Panc1 (cell line): ENCODE results near the gene CSMD2. TPM values are rescaled to one million over a fixed set of nuclear protein-coding genes. Genes with fewer than 3 reads are reported as not detected.

Experiments used
- ATAC-seq: fragments of 200-7000 bp; cut with Tn5 transposase; 2 replicates; pipeline ENCODE4 v1.9.1; 2020; ENCODE audit warnings: mild to moderate bottlenecking, moderate library complexity
- BruUV-seq: library from RNA; stranded (reverse); fragments of 400-500 nt; replicated peaks from 2 replicates; lab custom pipeline; 2021; lab: Mats Ljungman, UMichigan
- CTCF ChIA-PET: fragments of 300-600 bp; sonication (Branson Sonifier 250); formaldehyde crosslinking; loops from one replicate; lab custom pipeline; 2022; ENCODE audit warnings: antibody characterized with exemption; lab: Charles Lee
- POLR2A ChIA-PET: fragments of 300-600 bp; sonication (Branson Sonifier 250); formaldehyde crosslinking; loops from one replicate; lab custom pipeline; 2022; ENCODE audit warnings: antibody characterized with exemption; lab: Charles Lee
- DNase-seq: peaks from one replicate; pipeline ENCODE4 v3.0.0-alpha.2; 2010; ENCODE audit warnings: low read depth, low spot score
- H3K27ac ChIP-seq: 2 replicates; pipeline ENCODE4 v1.5.1; 2011; ENCODE audit warnings: mild to moderate bottlenecking, low read length, inconsistent platforms
- H3K27me3 ChIP-seq: fragments of 200-500 bp; sonication (Bioruptor generic); 2 replicates; pipeline ENCODE4 v1.6.0; 2014; ENCODE audit warnings: low read length, inconsistent platforms; ENCODE audit not compliant: control insufficient read depth, insufficient read depth
- H3K36me3 ChIP-seq: fragments of 200-500 bp; sonication (Bioruptor generic); 2 replicates; pipeline ENCODE4 v1.5.1; 2014; ENCODE audit warnings: inconsistent platforms, mild to moderate bottlenecking, low read length, moderate library complexity; ENCODE audit not compliant: control insufficient read depth, insufficient read depth
- H3K4me1 ChIP-seq: 2 replicates; pipeline ENCODE4 v1.5.1; 2011; ENCODE audit warnings: inconsistent platforms, mild to moderate bottlenecking, low read length, moderate library complexity; ENCODE audit not compliant: control insufficient read depth, insufficient read depth
- H3K4me3 ChIP-seq, 2 experiments: 2 replicates each; pipeline ENCODE4 v1.5.1; 2011 to 2012; ENCODE audit warnings: low read depth in 2 of 2, low read length in 2 of 2, mild to moderate bottlenecking in 2 of 2, inconsistent platforms in 1 of 2, moderate library complexity in 1 of 2
- H3K9me3 ChIP-seq: fragments of 200-500 bp; sonication (Bioruptor generic); 2 replicates; pipeline ENCODE4 v1.5.1; 2014; ENCODE audit warnings: low read depth, mild to moderate bottlenecking, inconsistent platforms, low read length, moderate library complexity; ENCODE audit not compliant: control insufficient read depth, insufficient read depth
- CTCF ChIP-seq: fragments of 450-650 bp; IDR thresholded peaks from 2 replicates; pipeline ENCODE4 v1.5.1; 2017; ENCODE audit warnings: mild to moderate bottlenecking
- POLR2AphosphoS5 ChIP-seq: IDR thresholded peaks from 2 replicates; pipeline ENCODE4 v1.6.1; 2012; ENCODE audit warnings: mild to moderate bottlenecking, low read depth, low read length, moderate library complexity
- SIN3A ChIP-seq: IDR thresholded peaks from 2 replicates; pipeline ENCODE4 v1.6.1; 2012; ENCODE audit warnings: low read depth, mild to moderate bottlenecking, low read length, moderate library complexity, borderline replicate concordance; ENCODE audit not compliant: insufficient read depth
- TCF7L2 ChIP-seq: IDR thresholded peaks from 2 replicates; pipeline ENCODE4 v1.6.1; 2011; ENCODE audit warnings: mild to moderate bottlenecking, low read depth, low read length, inconsistent platforms
- in situ Hi-C: cut with HindIII; loops from 2 replicates; pipeline ENCODE4 v1.10.0; 2016; ENCODE audit warnings: low sequenced_read_pairs, low pct_unique_long_range_greater_than_20kb
- intact Hi-C: fragments of 100-400 bp; cut with micrococcal nuclease; formaldehyde crosslinking; loops from one replicate; pipeline ENCODE4 v1.10.0; 2022; ENCODE audit not compliant: unreplicated experiment
- total RNA-seq: library from RNA; stranded (reverse); gene quantifications from one replicate; pipeline ENCODE4 v1.2.1, GENCODE V29; 2021; ENCODE audit not compliant: unreplicated experiment
- TF ChIP-seq, protein P1 (sequence below), 2 experiments: IDR thresholded peaks; 2 replicates each; pipeline ENCODE4 v1.6.1; 2011 to 2012; ENCODE audit warnings: low read depth in 2 of 2, control low read depth in 1 of 2, low read length in 1 of 2, mild to moderate bottlenecking in 1 of 2, moderate library complexity in 1 of 2; ENCODE audit not compliant: insufficient read depth in 1 of 2

Gene CSMD2
- total RNA-seq, 1 experiment from 2014 or later = not detected

- no peaks in the 10 kb centered on the region for H3K4me1 ChIP-seq
- intact Hi-C loops (no loop called here), in situ Hi-C loops (no loop called here)
- H3K4me3 ChIP-seq = no peak overlapping the region
- TF ChIP-seq TCF7L2 (no peak), POLR2AphosphoS5 (no peak)
- TF ChIP-seq, protein P1, sequence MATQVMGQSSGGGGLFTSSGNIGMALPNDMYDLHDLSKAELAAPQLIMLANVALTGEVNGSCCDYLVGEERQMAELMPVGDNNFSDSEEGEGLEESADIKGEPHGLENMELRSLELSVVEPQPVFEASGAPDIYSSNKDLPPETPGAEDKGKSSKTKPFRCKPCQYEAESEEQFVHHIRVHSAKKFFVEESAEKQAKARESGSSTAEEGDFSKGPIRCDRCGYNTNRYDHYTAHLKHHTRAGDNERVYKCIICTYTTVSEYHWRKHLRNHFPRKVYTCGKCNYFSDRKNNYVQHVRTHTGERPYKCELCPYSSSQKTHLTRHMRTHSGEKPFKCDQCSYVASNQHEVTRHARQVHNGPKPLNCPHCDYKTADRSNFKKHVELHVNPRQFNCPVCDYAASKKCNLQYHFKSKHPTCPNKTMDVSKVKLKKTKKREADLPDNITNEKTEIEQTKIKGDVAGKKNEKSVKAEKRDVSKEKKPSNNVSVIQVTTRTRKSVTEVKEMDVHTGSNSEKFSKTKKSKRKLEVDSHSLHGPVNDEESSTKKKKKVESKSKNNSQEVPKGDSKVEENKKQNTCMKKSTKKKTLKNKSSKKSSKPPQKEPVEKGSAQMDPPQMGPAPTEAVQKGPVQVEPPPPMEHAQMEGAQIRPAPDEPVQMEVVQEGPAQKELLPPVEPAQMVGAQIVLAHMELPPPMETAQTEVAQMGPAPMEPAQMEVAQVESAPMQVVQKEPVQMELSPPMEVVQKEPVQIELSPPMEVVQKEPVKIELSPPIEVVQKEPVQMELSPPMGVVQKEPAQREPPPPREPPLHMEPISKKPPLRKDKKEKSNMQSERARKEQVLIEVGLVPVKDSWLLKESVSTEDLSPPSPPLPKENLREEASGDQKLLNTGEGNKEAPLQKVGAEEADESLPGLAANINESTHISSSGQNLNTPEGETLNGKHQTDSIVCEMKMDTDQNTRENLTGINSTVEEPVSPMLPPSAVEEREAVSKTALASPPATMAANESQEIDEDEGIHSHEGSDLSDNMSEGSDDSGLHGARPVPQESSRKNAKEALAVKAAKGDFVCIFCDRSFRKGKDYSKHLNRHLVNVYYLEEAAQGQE (IDR thresholded peaks at IDR 0.05; ENCODE audit: insufficient read depth in 1 of 2, low read depth in 2 of 2, low read length in 1 of 2) = no peak
- peaks cover 8% of the 10 kb centered on the region for H3K27me3 ChIP-seq
- no peak for DNase-seq
- H3K36me3 ChIP-seq = no peaks in the 10 kb centered on the region
- H3K9me3 ChIP-seq = no peaks in the 10 kb centered on the region
- ATAC-seq = no peak
- no peak overlapping the region for H3K27ac ChIP-seq
- POLR2A ChIA-PET = no interaction called here
- CTCF ChIA-PET = no interaction called here
- BruUV-seq = no TSS peak
These were observed 136.5 kb downstream of the CSMD2 start for GRCh38 chr1:34028381-34029055.

DNA sequence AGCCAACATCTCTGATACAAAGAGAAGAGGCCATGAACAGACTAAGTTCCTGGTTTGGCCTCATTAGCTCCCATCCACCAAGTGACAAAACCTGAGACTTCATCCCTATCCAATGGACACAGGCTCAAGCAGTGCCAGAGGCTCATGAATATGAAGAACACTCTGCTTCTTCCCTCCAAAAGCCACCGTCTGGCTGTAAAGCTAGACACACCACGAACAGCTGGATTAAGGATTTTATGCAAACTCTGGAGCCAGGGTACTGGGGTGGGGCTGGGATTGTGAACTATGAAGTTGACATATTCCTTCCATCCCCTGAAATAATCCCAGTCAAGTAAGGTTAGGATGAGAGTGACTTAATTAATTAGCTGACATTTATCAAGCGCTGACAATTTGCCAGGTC lies 139.4 kb downstream of the CSMD2 start:
- Histone ChIP-seq H3K9me3 (no peaks in the 10 kb centered on the region), H3K36me3 (no peaks in the 10 kb centered on the region), H3K4me3 (no peak overlapping the region), H3K27me3 (peaks cover 8% of the 10 kb centered on the region), H3K4me1 (no peaks in the 10 kb centered on the region), H3K27ac (no peak overlapping the region)
- ATAC-seq (no peak), DNase-seq (no peak)
- in situ Hi-C loops = no loop called here
- POLR2A ChIA-PET = no interaction called here
- CTCF ChIA-PET = no interaction called here
- intact Hi-C loops = no loop called here
- TF ChIP-seq CTCF (no peak), TCF7L2 (no peak), SIN3A (no peak), POLR2AphosphoS5 (no peak)
- TF ChIP-seq, protein P1 (IDR thresholded peaks at IDR 0.05; ENCODE audit: insufficient read depth in 1 of 2, low read depth in 2 of 2, low read length in 1 of 2) = no peak
- BruUV-seq = no TSS peak
